Urinary bladder (tissue), 4 donors: ENCODE data around the gene SLC17A7. TPM values are rescaled to one million over a fixed set of nuclear protein-coding genes. Genes with fewer than 3 reads are reported as not detected.
A peak's percentile ranks its signal among the peaks of the same experiment; 100 is the strongest.
"Not testable (repeated sequence)": the region's sequence is repeated elsewhere in the genome, so short reads cannot be mapped to it uniquely, and the experiment has no call there.

Experiments
- DNase-seq: peaks from one replicate; pipeline ENCODE4 v3.0.0-alpha.2; 2015; ENCODE audit errors: extremely low spot score
- H3K27ac ChIP-seq: one replicate; pipeline ENCODE4 v1.5.1; 2013; ENCODE audit warnings: low read depth, mild to moderate bottlenecking, moderate library complexity
- H3K36me3 ChIP-seq: one replicate; pipeline ENCODE4 v1.6.1; 2013; ENCODE audit warnings: mild to moderate bottlenecking, moderate library complexity; ENCODE audit not compliant: insufficient read depth
- H3K4me1 ChIP-seq: one replicate; pipeline ENCODE4 v1.6.1; 2013; ENCODE audit warnings: mild to moderate bottlenecking, moderate library complexity; ENCODE audit not compliant: insufficient read depth
- H3K4me3 ChIP-seq: one replicate; pipeline ENCODE4 v1.5.1; 2013; ENCODE audit warnings: low read depth, low read length
- WGBS: extraction: QIAGEN DNeasy Blood & Tissue Kit; methylation state at CpG from one replicate; pipeline ENCODE4 v1.1.7; 2013; 5-methylcytosine and 5-hydroxymethylcytosine counted together
- polyA plus RNA-seq: library from polyadenylated mRNA; stranded (reverse); fragments of 200-250 nt; gene quantifications from one replicate; pipeline ENCODE4 v1.2.3, GENCODE V29; 2013
- total RNA-seq: library from RNA; depleted of rRNA; stranded (reverse); fragments of >200 nt; gene quantifications from one replicate; pipeline ENCODE4 v1.2.3, GENCODE V29; 2014
- donor health status: healthy with polysubstance abuse.
- donor health status: healthy.

SLC17A7 gene
- total and polyA plus RNA-seq, 2 donors = 0.85 to 2.1 TPM

- no peak for DNase-seq
- Histone ChIP-seq H3K4me1 (no peaks in the 10 kb centered on the region), H3K4me3 (no peak overlapping the region), H3K27ac (no peak overlapping the region), H3K36me3 (no peaks in the 10 kb centered on the region)
- WGBS = 51% methylated on average over 27 of the region's 27 CpGs
Observed at GRCh38 chr19:49475995-49476880, 34.9 kb upstream of the SLC17A7 start.

- Histone ChIP-seq H3K4me3 (no peak overlapping the region), H3K4me1 (no peaks in the 10 kb centered on the region), H3K36me3 (no peaks in the 10 kb centered on the region), H3K27ac (peak overlapping the region; percentile 53)
- 62% methylated on average over 15 of the region's 15 CpGs for WGBS
- DNase-seq = no peak
Observed at GRCh38 chr19:49475191-49475917, 34.0 kb upstream of the SLC17A7 start.

DNA sequence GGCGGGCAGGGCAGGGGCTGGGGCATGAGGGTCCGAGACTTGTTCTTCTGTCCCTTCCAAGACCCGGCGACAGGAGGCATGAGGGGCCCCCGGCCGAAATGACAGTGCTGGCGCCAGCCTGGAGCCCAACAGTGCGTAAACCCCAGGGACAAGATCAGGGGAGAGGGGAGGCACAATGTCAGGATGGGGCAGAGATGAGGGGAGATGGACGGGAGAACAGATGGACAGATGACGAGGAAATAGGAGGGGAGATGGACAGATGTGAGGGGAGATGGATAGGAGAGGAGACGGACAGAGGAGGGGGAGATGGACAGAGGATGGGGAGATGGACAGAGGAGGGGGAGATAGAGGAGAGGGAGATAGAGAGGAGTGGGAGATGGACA, 33.2 kb upstream of the SLC17A7 start:
- Histone ChIP-seq H3K4me1 (no peaks in the 10 kb centered on the region), H3K36me3 (no peaks in the 10 kb centered on the region), H3K27ac (peak overlapping the region; percentile 53), H3K4me3 (peak overlapping the region; percentile 77)
- 8% methylated on average over 11 of the region's 11 CpGs for WGBS
- DNase-seq = no peak

- WGBS = under 1% methylated on average over 33 of the region's 33 CpGs
- no peaks in the 10 kb centered on the region for H3K36me3 ChIP-seq
- peak within 1 kb of the TSS; percentile 53 for H3K27ac ChIP-seq
- H3K4me1 ChIP-seq = no peaks in the 10 kb centered on the region
- DNase-seq = no peak
- H3K4me3 ChIP-seq = peak within 1 kb of the TSS; percentile 77
Observed at GRCh38 chr19:49473868-49474541, 32.7 kb upstream of the SLC17A7 start, which contains the start of gene FLT3LG. FLT3LG (plus strand) TSS chr19:49474215; CDS start chr19:49474640, 425 bp downstream.

GRCh38 chr19:49473501-49473867, 32.2 kb upstream of the SLC17A7 start:
- not testable (repeated sequence) for H3K36me3 ChIP-seq, DNase-seq, H3K4me1 ChIP-seq, H3K27ac ChIP-seq
- H3K4me3 ChIP-seq = peak overlapping the region; percentile 77
- whole genome bisulfite sequencing = 69% methylated on average over 9 of the region's 9 CpGs

- no peaks in the 10 kb centered on the region for H3K4me1 ChIP-seq
- no peak for DNase-seq
- no peak overlapping the region for H3K27ac ChIP-seq
- no peaks in the 10 kb centered on the region for H3K36me3 ChIP-seq
- 73% methylated on average over 9 of the region's 9 CpGs for WGBS
- no peak overlapping the region for H3K4me3 ChIP-seq
Observed at GRCh38 chr19:49472936-49473335, 31.6 kb upstream of the SLC17A7 start.

- no peak overlapping the region for H3K27ac ChIP-seq
- H3K4me3 ChIP-seq = no peak overlapping the region
- H3K4me1 ChIP-seq = no peaks in the 10 kb centered on the region
- H3K36me3 ChIP-seq = no peaks in the 10 kb centered on the region
- WGBS = 75% methylated on average over 8 of the region's 8 CpGs
- no peak for DNase-seq
Observed at GRCh38 chr19:49470615-49470978, 29.3 kb upstream of the SLC17A7 start.

DNA sequence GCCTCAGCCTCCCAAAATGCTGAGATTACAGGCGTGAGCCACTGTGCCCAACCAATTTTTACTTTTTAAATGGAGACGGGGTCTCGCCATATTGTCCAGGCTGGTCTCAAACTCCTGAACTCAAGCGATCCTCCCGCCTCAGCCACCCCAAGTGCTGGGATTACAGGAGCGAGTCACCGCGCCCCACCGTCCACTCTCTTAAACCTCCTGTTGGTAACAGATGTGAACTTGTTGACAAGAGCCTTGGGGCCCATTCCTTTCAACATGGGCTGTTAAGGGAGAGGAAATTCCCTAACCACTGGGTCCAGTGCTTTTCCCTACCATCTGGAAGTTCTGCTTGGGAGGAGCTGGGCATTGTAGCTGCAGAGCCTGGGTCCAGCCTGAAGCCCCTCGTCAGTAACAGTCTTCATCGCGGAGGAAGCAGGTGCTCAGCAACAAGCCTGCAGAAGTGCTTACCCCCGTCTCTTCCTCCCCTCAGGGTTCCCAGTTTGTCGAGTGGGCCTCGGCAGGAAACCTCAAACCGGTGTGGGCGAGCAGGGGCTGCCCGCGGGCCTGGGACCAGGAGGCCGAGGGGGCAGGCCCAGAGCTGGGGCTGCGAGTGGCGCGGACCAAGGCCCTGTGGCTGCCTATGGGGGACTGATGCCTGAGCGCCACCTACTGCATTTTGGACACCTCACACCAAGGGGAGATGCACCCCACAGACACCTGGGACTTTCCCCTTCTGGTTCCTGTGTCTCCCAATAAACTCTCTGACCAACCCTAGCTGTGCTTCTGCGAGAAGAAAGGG, 28.7 kb upstream of the SLC17A7 start:
- 81% methylated on average over 25 of the region's 25 CpGs for WGBS
- Histone ChIP-seq H3K36me3 (peaks cover 2% of the 10 kb centered on the region), H3K4me3 (no peak overlapping the region), H3K27ac (peak overlapping the region; percentile 53), H3K4me1 (no peaks in the 10 kb centered on the region)
- no peak for DNase-seq

- WGBS = 48% methylated on average over 15 of the region's 15 CpGs
- H3K4me1 ChIP-seq = no peaks in the 10 kb centered on the region
- peak; percentile 75 for DNase-seq
- H3K4me3 ChIP-seq = no peak overlapping the region
- peak overlapping the region; percentile 70 for H3K27ac ChIP-seq
- peaks cover 2% of the 10 kb centered on the region for H3K36me3 ChIP-seq
Observed at GRCh38 chr19:49468746-49469447, 27.6 kb upstream of the SLC17A7 start.

- 81% methylated on average over 19 of the region's 19 CpGs for WGBS
- peaks cover 2% of the 10 kb centered on the region for H3K36me3 ChIP-seq
- peak overlapping the region; percentile 70 for H3K27ac ChIP-seq
- no peaks in the 10 kb centered on the region for H3K4me1 ChIP-seq
- no peak for DNase-seq
- no peak overlapping the region for H3K4me3 ChIP-seq
Observed at GRCh38 chr19:49468199-49468598, 26.9 kb upstream of the SLC17A7 start.

DNA sequence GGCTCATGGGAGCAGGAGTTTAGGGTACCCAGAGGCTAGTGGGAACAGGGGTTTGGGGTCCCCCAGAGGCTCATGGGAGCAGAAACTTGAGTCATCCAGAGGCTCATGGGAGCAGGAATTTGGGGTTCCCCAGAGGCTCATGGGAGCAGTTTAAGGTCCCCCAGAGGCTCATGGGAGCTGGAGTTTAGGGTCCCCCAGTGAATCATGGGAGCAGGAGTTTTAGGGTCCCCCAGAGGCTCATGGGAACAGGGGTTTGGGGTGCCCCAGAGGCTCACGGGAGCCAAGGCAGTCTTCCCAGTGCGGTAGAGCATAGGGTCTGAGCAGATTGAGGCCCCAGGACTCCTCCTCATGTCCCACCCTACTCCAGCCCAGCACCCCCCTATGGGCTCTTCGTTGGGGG, 24.0 kb upstream of the SLC17A7 start:
- Histone ChIP-seq H3K36me3 (peaks cover 2% of the 10 kb centered on the region), H3K4me1 (no peaks in the 10 kb centered on the region), H3K27ac (no peak overlapping the region), H3K4me3 (no peak overlapping the region)
- DNase-seq = no peak
- 89% methylated on average over 3 of the region's 3 CpGs for WGBS

GRCh38 chr19:49463960-49464740, 22.8 kb upstream of the SLC17A7 start:
- H3K27ac ChIP-seq = no peak overlapping the region
- H3K36me3 ChIP-seq = peaks cover 2% of the 10 kb centered on the region
- DNase-seq = no peak
- H3K4me3 ChIP-seq = no peak overlapping the region
- H3K4me1 ChIP-seq = no peaks in the 10 kb centered on the region
- WGBS = 91% methylated on average over 39 of the region's 39 CpGs
